ENCODE results near the gene ACKR3.

Gene ACKR3

DNA sequence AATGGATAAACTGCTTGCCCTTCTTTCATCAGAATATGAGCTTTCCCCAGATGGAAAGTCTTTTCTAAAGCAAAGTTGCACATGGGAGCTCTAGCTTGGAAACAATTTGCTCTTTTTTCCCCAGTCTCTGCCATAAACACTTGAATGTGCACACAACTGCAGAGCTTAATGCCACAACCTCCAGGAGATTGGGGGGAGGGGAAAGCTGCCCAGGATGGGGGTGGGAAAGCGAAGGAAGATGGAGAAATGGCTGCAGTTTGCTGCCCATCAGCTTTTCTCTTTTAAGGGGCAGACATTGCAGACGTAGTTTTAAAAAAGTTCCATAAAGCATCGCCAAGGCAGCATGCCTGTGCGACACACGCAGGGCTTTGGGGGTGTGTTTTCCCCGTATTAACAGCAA lies 1.5 kb downstream of the ACKR3 start:
- DNase-seq: no peak

DNA sequence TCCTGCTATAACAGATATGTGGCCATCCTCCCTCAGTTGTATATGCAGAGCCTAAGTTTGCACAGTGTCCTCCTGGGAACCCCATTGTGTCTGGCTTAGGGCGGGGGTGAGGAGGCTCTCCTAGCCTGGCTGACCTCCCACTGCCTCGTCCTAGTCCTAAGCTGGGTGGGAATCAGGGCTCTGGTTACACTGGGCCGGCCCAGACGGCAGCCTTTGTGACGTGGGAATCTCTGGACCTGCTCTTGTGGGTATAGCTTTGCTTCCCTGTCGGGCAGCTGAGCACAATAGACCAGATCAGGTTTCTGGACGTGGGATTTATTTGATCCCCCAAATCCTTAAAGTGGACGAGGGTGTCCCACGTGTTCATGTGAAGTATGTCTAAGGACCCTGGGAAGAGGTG lies 2.9 kb downstream of the ACKR3 start:
- no peak for DNase-seq

DNA sequence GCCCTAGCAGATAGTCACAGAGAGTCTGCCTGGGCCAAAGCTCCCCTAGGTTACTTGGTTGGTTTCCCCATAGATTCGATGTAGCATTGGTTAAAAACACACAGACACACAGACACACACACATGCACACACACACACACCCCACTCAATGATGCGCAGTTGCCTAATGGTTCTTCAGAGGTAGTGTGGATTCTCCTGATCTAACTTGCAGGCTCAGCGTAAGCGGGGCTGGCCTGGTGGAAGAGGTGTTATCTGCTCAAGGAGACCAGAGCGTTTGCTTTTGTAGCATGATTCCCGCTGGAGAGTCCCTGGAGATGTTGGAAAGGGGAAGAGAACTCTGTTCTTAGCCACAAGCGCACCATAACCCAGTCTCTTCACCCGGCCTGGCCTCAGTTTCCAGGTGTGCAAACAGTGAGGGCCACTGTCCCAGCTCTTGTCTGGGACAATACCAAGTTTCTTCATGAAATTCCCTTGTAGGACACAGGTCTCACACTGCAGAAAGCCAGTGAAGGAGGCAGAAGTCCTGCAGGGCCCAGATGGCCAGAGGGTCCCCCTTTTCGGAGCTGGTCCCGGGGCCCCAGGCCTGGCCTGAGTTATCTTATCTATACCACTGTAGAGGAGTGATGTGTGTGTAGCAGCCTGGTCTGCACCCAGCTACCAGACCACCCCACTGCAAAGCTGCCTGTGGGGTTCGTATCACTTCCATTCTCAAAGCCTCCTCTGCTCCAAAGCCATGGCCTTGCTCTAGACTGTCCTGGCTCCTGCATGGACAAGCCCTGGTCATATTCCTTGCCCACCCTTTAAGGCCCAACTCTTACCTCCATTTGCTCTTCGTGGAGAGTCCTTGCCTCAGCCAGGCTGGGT lies 3.7 kb downstream of the ACKR3 start:
- DNase-seq: no peak

DNA sequence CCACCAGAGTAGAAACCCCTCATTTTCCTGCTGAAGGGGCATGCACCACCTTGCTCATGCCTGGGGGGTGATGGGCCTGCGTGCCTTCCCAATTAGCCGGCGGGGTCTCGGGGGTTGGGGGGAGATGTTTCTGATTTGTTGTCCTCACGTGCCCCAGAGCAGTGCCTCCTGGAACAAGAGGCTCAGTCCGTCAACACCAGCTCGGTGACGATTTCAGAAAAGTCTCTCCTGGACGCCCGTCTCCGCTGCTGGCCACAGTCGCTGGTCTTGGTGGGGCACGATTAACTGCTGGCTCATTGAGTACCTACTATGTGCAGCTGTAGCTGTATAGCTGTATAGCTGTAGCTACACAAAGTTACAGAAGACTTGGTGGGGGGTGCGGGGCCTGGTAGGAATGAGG lies 4.4 kb downstream of the ACKR3 start:
- DNase-seq: no peak

DNA sequence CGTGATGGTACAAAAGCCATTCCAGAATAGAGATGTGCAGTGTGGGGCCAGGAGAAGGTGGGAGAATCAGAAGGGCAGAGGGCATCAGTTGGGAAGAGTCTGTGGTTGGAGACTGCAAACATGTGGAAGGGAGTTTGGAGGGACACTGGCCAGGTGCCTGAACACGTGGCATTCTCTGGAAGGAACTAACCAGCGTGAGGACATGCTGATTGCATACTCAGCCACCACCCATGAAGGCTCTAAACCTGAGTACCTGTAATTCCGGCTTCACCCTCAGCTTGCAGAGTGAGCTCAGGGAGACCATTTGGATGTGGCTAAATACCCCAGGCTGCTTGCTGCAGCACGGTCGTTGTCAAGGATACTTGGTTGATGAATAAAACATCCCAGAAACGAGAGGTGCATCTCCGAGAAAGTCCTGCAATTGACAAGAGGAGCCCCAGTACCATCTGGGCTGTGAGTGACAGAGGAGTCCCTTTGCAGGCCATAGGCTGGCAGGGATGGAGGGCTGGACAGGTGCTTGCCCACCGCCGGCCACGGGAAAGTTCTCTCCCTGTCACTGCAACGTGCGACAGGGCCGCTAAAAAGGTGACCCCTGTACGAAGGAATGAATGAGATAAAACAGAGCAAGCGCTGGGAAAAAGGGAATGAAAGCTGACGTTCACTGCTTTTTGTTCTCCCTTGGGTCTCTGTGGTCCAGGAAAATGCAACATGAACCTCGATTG lies 5.0 kb downstream of the ACKR3 start:
- no peak for DNase-seq

DNA sequence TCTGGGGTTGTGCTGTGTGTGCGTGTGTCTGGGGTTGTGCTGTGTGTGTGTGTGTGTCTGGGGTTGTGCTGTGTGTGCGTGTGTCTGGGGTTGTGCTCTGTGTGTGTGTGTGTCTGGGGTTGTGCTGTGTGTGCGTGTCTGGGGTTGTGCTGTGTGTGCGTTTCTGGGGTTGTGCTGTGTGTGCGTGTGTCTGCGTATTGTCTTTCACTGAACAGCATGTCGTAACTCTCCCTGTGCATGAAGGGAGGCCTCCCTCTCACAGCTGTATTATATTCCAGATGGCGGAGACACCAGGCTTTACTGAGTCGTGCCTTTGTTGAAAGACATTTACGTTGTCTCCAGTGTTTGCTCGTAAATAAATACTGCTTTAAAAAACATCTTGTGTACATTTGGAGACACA lies 5.9 kb downstream of the ACKR3 start:
- DNase-seq: no peak

DNA sequence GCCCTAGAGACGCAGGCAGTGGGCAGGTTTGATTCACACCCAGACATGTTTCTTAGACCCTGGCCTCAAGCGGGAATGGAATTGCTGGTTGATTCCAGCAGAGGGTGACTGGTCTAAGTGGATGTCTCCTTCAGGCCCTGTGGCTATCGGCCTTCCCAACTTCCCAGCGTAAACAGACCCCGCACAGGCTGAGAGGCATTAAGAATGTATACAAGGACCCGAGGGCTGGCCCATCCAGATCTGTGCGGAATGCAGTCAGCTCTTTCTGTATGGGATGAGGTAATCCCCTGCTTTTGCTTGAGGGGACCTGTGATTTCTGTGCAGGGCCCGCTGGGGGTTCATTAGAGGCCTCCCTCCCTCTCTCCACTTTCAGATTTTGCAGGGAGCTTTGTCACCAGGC lies 6.5 kb downstream of the ACKR3 start:
- DNase-seq: no peak

DNA sequence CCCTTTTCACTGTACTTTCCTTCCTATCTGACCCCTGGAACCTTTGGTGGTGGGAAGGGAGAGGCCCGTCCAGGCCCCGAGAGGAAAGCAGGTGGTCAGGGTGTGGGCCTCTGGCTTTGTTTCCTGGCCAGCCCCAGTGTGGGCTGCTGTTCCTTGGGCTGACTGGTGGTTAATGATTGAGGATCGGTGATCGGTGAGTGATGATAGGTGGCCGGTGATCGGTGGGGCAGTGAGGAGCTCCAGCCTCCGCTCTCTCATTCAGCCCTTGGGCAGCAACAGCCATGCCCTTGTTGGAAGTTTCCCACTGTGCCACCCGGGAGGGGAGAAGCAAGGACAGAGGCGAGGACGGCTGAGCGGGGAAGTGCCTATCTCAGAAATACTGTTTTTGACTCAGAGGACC lies 7.3 kb downstream of the ACKR3 start:
- DNase-seq: no peak

DNA sequence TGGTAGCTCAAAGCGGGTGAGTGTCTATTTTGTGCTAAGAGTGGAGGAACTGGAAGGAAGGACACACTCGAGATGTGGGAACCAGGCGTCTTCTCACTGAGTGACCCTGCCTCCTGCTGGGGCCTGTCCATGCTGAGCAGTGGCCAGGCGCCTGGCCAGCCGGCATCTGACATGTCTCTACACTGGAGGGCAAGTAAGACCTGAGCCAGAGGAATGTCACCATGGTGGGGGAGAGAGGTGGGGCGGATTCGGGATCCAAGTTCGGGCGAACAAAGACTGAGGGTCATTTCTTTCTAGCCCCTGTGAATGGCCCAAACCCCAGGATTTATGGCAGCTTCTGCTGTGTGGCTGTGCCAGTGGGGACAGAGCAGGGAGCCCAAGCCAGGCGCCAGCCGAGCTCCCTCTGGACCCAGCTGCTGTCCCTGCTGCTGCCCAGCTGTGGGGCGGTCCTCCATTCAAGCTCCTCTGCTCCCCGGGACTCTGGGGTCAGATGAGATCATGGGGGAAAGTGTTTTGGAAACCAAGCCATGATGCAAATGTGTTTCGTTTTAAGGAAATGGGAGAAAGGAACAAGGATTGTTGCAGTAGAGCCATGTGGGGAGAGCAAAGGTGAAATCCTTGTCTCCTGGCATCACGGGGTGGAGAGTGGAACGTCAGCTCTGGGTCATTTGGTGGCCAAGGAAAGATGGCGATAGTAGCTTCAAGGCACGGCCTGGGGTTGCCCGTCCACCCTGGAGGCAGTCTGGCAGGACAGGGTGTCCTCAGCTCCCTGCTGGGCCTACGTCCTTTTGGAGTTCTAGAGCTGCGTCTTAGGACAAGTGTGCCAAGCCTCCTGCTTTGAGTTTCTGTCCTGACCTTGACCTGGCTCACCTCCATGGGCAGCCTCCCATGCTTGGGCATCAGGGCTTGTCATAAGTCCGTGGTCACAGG lies 8.1 kb downstream of the ACKR3 start:
- DNase-seq: no peak

DNA sequence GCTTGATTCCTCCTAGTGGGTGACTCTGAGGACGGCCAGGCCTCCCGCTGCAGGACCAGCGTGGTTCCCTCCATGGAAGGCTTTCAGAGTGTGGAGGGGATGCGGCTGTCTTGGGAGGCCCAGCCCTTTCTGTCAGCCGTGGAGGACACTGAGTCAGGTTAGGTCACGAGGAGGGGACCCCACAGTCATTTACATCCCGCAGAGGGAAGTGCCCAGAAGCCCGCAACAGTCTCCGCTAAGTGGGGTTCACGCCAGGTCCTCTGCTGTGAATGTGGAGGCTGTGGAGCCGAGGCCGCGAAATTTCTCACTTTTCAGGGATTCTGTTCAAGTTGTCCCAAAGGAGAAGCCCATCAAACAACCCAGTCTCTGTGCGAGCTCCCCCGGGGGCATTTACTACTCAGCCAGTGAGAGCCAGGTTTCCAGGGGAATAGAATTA lies 8.8 kb downstream of the ACKR3 start:
- DNase-seq: no peak

DNA sequence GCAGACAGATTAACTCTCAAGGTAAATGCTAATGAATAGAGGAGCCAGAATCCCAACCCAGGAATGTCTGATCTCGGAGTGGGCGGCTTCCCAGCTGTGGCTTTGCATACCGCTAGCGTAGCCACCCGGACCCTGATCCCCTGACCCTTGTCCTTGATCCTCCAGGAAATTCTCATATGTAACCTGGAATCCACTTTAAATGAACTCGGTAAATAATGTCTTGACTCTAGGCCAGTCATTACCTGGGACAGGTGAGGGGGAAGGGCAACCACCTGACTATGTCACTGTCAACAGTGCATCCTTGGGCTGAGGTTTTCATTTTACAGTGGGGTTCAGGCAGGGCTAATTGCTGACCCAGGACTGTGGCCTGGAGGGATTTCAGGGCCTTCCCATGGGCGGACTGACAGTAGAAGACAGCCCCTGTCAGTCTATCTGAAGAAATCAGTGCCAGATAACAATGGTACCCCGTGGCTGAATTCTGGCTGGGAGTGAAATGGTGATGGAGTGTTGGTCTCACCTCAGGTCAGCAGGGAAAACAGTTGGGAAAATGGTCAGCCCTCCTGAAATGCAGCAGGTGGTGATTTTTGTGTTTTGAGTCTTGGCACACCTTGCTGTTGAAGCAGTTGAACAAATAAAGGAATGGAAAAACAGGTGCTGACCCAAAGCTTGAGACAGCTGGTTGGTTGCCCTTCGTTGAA lies 9.6 kb downstream of the ACKR3 start:
- no peak for DNase-seq

DNA sequence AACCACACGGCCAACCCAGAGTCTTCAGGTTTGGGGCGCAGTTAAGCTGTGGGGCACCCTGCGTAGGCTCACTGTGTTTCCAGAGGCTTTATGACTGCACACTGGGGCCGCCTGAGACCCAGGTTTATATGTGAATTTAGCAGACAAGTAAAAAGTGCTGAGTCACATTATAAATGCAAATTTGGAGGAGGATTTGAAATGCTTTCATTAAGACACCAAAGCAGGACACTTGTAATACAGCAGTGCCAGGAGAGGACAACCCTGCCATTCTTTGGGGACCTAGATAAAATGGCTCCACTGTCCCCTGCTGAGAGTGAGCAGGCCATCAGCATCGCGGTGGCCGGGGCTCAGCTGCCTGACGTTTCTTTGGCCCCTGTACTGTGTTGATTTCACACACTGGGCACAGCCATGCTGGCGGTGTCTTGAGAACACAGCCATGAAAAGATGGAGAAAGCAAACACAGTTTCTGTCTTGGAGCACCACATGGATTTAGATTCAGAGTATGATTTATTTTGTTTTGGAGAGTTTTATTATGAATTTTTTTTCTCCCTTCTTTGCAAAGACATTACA lies 10.2 kb downstream of the ACKR3 start:
- DNase-seq: no peak

DNA sequence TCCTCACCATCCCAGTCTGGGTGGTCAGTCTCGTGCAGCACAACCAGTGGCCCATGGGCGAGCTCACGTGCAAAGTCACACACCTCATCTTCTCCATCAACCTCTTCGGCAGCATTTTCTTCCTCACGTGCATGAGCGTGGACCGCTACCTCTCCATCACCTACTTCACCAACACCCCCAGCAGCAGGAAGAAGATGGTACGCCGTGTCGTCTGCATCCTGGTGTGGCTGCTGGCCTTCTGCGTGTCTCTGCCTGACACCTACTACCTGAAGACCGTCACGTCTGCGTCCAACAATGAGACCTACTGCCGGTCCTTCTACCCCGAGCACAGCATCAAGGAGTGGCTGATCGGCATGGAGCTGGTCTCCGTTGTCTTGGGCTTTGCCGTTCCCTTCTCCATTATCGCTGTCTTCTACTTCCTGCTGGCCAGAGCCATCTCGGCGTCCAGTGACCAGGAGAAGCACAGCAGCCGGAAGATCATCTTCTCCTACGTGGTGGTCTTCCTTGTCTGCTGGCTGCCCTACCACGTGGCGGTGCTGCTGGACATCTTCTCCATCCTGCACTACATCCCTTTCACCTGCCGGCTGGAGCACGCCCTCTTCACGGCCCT lies 11.2 kb downstream of the ACKR3 start:
- no peak for DNase-seq

DNA sequence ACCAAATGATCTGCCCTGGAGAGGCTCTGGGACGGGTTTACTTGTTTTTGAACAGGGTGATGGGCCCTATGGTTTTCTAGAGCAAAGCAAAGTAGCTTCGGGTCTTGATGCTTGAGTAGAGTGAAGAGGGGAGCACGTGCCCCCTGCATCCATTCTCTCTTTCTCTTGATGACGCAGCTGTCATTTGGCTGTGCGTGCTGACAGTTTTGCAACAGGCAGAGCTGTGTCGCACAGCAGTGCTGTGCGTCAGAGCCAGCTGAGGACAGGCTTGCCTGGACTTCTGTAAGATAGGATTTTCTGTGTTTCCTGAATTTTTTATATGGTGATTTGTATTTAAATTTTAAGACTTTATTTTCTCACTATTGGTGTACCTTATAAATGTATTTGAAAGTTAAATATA lies 11.9 kb downstream of the ACKR3 start:
- DNase-seq: no peak

DNA sequence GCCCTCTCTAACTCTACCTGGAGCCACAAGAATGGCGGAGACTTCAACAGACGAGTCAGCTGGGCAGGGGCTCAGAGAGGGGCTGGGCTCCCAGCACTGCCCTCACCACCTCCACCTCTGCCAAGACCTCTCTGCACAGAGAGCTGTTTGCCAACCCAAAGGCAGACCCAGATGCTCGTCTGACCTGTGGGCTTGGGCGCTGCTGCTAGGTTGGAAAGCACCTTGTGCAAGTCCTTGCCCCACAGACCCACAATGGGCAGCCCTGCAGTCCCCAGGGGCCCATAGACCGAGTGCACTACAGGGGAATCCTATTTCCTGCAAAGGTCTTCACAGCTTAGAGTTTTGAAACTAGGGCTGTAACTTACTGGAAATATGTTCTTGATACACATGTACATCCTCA lies 13.3 kb downstream of the ACKR3 start:
- DNase-seq: no peak

DNA sequence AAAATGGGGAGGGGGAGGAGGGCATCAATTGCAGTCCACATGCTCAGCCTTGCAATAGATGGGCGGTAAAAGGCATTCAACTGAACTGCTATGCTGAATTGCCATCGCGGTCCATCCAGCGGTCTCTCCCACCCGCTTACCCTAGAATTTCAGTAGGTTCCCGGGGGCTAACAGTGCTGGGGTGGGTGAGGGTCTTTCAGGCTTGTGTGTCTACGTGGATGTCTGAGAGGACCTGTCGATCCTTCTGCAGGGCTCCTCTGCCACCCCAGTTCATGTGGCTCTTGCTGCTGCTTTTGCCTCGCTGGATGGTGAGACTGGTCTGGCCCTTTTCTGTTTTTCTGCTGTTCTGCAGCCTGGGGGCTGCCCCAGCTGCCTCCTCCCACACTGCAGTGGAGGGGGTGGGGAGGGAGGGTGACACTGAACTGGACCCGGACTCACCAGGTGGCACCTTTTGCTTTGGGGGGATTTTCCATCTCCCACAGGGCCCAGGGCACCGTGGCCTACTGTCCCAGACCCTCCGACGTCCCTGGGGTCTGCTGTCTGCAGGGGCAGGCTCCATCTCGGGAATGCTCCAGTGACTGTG lies 14.1 kb downstream of the ACKR3 start:
- DNase-seq: no peak

DNA sequence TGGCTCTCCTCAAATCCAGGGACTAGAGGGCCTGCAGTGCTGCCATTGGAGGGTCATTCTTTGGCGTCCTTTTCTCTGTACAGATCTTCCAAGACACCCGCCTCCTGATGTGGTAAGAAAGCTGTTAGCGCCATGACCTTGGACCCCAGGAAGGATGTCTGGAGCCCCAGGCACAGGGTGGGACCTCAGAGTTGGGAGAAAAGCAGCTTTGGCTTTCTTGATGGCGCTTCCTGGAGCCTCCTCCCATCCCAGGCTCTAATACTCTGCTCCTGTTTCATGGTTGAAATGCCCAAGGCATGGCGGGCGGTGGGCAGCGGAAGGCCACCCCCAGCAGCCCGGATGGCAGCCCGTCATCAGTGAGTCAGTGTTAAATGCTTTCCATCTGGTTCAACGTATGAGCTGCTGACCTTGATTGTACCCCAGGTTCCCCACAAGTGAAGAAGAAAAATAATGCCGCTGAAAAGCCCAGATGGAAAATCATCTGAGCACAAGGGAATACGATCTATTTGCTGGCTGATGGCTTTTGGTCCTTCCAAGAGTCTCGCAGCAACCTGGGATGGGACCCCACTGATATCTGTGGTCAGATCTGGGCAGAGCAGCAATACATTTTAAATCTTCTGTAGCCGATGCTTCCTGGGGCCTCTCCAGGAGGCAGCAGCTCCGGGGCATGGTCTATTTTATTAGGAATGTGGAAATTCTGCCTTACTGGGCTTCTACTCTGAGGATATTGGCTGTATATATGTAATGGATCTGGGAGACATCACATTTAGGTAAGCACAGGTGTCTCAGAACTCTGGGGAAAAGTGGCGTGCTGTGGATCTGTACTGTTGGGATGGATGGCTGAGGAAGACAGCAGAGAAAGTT lies 15.1 kb downstream of the ACKR3 start:
- no peak for DNase-seq

DNA sequence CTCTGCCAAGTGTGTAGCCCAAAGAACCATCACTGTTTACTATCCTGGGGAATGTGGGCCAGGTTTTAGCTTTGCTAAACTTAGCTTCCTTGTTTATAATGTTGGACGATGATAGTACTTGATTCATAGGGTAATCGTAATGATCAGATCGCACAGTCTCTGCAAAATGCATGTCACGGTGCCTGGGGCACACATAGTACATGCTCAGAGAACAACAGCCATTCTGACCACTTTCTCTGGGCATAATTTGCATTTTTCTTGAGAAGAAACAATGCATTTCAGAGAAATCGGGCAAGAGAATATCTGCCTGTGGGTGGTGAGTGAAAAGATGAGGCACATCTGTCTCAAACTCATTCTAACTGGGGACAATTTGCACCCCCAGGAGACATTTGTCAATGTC lies 16.3 kb downstream of the ACKR3 start:
- DNase-seq: no peak

DNA sequence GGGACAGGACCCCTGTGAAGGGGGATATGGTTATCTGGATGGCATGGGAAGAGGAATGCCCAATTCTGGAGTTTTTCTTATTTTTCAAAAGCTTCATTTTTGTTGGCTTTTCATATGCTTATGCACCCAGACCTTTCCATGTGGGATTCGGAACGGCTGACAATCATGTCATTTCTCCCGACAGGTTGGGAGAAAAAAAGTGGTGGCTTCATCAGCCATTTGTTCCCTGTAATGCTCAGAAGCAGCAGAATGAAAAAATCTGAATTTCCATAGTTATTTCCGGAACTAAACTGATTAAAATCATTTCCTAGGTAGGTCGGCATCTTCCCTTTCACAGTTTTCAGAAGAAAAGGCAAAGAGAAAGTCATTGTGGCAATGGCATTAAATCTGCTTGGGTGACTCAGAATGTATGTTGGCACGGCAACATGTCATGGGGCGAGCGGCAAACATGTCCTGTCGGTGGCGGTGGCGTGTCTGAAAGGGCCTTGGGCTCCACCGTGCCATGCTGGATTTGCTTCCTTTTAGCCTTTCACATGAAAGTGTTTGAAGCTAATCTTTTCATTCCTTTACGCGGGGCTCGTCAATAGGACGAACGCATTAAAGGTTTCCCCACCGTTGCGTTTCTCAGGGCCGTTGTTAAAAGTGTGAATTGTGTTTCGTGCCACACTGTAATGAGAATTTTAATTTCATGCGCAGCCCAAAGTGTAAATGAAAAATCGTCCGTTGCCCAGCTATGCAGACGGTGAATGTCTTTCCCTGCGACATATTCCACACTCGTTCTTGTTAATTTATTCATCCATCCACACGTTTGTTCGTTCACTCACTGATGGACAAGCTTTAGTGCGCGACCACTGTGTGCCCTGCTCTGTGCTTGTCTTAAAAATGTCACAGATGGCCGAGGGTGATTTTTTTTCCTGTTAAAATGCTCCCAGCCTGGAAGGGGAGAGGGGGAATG lies 18.5 kb downstream of the ACKR3 start:
- no peak for DNase-seq
